NCI-H2196 (cell line): Measurements from ENCODE around the gene ADAM33.

ENCODE experiments used
- DNase-seq: peaks from one replicate; lab custom pipeline; 2025; ENCODE audit not compliant: unreplicated experiment; lab: John Stamatoyannopoulos, UW

The ADAM33 gene, protein sequence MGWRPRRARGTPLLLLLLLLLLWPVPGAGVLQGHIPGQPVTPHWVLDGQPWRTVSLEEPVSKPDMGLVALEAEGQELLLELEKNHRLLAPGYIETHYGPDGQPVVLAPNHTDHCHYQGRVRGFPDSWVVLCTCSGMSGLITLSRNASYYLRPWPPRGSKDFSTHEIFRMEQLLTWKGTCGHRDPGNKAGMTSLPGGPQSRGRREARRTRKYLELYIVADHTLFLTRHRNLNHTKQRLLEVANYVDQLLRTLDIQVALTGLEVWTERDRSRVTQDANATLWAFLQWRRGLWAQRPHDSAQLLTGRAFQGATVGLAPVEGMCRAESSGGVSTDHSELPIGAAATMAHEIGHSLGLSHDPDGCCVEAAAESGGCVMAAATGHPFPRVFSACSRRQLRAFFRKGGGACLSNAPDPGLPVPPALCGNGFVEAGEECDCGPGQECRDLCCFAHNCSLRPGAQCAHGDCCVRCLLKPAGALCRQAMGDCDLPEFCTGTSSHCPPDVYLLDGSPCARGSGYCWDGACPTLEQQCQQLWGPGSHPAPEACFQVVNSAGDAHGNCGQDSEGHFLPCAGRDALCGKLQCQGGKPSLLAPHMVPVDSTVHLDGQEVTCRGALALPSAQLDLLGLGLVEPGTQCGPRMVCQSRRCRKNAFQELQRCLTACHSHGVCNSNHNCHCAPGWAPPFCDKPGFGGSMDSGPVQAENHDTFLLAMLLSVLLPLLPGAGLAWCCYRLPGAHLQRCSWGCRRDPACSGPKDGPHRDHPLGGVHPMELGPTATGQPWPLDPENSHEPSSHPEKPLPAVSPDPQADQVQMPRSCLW

DNA sequence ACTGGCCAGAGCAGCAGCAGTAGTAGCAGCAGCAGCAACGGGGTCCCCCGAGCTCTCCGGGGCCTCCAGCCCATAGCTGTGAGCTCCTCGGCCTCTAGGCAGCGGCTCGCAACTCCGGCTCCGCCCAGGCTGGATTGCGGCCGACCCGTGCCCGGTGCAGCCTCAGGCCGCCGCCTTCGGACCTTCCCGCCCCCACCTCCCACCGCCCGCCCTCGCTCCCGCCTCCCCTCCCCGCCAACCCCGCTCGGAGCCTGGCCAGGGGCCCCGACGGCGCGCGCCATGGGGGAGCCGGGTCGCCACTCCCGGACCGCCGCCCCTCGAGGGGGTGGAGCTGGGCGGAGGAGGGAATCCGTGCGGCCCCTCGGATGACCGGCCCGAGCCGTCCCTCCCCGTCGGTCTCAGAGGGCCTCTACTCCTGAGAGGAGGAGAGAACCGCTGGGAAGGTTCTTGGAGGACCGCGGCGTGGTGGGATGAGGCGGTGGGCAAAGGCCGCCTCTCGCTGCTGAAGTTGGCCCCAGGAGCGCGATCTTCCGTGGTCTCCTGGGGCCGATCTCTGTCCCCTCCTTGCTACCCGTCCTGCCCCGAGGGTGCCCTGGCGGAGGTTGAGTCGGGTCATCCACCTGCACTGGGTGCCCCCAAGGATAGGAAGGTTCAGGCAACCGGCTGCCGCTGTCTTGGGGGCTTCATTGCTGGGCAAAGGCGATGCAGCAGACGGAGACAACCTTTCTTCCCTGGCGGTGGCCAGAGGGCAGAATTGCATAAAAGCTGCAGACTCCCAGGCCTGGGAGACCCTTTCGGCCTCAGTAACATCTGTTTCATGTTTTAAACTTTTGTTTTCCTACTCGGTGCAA, at the start of gene ADAM33:
Gene ADAM33 (minus strand): TSS at position 80 of the 851 bp plus-strand sequence. CDS start 6 bp downstream, at position 74.
- no peak for DNase-seq

DNA sequence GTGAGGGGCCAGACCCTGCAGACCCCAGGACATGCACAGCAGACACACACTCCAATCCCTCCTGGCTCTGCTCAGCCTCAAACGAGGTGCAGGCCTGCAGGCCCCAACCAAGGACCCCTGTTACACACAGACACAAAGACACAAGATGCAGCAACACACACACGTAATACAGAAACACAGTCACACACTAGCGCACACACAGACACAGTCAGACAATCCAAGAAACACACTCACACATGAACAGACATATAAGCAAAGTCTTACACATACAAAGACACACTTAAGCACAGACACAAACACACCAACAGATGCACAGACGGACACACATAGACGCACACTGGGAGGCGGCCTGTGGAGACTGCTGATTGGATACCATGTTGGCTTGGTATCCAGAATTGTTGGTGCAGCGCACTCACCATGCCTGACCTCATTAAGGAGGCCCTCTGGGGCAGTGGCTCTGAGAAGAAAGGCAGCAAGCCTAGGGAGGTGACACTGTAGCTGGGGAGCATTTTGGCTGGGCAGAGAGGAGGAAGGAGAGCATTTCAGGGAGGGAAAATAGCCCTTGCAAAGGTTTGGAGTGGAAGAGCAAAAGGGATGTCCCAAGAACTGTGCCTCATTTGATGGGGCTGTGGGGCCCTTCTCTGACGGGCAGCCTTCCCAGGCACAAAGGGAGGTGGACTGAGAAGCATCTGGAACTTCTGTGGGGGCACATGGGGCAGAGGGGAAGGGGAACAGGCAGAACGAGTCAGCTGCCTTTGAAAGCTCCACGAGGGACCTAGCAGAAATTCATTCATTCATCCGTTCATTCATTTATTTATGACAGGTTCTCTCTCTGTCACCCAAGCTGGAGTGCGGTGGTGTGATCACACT, 49.2 kb upstream of the ADAM33 start:
- no peak for DNase-seq

DNA sequence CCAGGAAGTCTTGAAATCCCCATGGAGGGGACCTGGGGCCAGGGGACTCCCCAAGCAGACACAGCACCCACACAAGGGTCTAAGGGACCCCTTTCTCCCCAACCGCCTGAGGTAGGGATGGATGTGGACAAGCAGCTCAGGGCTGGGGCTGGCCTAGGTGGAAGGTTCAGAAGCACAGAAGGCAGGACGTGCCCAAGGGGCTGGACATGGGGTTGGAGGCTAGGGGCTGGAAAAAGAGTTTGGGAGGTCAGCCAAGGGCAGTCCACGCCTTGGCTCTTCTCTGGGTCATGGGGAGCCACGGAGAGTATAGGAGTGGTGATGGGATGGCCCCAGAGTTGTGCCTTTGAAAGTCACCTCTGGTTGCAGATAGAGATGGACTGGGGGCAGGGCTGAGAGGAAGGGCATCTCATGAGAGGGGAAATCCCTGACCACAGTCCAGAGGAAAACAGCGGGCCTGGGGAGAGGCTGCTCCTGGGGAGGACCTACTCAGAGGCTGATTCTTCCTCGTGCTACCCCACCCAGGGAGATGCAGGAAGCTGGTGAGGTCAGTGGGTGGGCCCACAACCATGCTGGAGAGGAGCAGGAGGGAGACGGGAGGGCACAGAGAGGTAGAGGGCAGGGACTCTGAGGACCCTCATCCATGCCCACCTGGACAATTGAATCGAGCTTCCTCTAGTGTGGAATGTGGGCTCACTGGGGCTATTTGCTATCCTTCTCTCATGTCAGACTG, 48.2 kb upstream of the ADAM33 start:
- no peak for DNase-seq

DNA sequence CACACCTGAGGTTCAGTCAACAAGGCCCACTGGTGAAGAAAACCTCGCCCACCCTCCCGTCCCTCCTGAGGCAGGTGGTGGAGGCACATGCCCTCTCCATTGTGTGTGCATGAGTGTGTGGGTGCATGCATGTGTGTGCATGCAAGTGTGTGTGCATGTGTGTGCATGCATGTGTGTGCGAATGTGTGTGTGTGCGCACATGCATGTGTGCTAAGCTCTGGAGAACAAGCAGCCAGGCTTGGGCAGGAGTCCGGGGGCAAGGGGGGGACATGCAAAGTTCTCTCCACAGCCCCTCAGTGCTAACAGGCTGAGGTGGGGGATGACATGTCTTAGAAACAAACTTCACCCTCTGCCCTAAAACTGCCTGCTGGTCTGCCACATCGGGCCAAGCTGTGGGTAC, 47.6 kb upstream of the ADAM33 start:
- no peak for DNase-seq

DNA sequence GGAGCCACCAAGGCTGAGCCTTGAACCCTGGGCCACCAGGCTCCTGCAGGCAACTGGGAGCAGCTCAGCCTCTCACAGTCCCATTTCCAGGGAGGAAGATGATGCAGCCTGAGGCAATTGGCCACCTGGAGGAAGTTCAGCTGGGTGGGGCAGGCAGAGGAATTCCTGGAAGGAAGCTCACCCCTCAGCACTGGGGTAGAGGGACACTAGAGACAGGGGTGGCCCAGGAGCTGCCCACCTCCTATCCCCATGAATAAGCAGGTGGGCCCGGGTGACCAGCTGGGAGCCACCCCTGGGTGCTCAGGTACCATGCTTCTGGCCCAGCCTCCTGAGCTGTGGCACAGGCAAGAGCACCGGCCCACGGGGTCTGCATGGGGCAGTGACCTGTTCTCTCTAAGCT, 47.1 kb upstream of the ADAM33 start:
- DNase-seq = no peak

DNA sequence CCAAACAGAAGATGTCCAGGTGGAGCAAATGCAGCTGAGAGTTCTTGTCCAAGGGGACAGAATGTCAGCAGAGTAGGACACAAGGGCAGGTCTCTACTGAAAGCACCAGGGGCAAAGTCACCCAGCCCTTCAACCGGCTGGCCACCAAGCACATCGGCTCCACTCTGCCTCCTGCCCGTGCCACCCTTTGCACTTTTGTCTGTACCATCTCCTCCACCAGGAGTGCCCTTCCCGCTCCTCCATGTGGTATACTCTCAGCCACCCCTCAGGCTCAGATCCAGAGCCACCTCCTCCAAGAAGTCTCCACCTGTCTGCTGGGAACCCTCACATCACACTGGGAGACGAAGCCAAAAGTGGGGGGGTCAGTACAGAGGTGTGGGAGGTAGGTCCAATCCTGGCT, 46.5 kb upstream of the ADAM33 start:
- no peak for DNase-seq

DNA sequence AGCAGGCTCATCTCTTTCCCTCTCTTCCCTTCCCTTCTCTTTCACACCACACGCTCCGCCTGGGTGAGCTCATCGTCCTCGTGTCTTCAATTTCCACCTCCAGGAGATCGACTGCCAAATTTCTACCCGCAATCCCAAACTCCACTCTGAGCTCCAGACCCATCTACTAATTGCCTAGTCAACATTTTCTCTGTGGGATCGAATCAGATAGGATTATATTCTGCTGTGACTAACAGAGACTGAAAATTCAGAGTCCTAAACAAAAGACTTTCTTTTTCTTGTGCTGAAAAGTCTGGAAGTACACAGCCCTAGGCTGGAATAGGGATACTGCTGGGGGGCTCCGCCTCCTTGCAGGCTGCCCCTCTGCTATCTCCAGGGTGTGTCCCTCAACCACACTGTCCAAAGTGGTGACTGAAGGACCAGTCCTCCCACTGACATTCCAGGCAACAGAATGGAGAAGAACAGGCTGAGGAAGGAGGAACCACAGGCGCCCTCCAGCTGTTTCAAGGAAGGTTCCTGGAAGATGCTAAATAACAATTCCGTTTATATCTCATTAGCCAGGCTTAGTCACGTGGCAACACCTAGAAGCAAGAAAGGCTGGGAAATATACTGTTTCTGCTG, 45.7 kb upstream of the ADAM33 start:
- DNase-seq = no peak

DNA sequence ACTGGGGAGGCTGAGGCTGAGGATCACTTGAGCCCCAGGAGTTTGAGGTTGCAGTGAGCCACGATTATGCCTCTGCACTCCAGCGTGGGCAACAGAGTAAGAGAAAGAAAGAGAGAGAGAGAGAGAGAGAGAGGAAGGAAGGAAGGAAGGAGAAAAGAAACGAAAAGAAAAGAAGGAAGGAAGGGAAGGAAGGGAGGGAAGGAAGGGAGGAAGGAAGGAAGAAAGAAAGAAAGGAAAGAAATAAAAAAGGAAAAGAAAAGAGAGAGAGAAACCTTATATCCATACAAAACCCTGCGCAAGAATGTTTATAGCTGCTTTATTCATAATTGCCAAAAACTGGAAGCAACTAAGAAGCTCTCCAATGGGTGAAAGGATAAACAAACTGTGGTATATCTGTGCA, 42.5 kb upstream of the ADAM33 start:
- no peak for DNase-seq

DNA sequence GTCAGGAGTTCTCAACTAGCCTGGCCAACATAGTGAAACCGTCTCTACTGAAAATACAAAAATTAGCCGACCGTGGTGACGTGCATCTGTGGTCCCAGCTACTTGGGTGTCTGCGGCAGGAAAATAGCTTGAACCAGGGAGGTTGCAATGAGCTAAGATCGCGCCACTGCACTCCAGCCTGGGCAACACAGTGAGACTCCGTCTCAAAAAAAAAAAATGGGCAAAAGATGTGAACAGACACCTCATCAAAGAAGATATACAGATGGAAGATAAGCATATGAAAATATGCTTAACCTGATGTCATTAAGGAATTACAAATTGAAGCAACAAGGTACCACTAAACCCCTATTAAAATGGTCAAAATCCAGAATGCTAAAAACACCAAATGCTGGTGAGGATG, 41.5 kb upstream of the ADAM33 start:
- no peak for DNase-seq

DNA sequence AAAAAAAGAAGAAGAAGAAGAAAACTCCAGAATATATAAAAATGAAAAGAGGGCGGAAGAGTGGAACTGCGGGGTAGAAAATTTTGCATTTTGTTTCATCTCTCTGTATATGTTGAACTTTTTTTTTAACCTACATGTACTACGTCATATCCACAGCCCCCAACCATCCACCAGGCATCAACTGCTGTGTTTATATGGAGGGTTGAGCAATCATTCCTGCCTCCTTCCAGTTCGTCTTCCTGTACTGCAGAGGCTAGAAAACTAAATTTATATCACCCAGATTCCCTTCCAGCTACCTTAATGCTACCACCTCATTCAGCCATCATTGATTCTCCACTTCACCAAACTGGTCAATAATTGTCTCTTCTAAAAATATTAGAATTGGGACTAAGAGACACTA, 40.1 kb upstream of the ADAM33 start:
- no peak for DNase-seq

DNA sequence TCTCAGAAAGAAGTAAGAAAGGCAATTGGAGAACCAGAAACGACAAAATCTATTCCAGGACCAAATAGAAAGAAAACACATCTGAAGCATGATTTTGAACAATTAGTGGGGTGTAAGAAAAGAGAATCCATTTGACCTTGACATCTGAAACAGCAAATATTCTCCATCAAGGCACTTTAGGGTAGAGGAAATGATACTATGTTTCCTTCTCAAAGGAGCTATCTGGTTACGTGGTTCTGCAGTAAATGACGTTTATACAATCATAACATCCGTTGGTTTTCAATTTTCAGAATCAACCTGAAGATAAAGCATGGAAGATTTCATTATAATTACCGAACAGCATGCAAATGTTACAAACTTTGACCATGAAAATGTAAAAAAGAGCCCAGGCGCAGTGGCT, 38.8 kb upstream of the ADAM33 start:
- no peak for DNase-seq

DNA sequence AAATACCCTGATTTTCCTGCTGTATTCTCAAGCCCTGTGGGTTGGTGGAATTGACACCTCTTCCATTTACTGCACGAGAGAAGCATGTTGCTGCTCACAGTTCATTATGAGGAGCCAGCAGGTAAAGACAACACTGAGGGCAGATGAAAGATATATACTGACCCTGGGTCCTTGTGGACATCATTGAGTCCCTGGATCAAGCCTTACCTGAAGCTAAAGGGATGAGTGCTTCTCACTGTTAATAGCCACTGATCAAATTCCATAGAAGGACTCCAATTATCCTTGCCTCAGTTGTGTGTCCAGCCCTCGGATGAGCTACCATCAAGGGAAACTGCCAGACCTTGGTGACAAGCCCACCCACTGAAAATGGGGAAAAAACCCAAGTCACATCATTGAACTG, 38.3 kb upstream of the ADAM33 start:
- DNase-seq = no peak

DNA sequence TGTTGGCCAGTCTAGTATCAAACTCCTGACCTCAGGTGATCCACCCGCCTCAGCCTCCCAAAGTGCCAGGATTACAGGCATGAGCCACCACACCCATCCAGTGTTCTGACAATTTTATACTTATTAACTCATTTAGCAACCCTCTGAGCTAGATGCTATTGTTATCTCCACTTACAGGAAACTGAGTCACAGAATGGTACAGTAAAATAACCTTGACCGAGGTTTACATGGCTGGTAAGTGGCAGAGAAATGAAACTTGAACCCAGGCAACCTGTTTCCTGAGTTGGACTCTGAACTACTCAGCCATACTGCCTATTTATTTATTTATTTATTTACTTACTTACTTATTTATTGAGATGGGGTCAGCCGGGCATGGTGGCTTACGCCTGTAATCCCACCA, 37.2 kb upstream of the ADAM33 start:
- DNase-seq = no peak

DNA sequence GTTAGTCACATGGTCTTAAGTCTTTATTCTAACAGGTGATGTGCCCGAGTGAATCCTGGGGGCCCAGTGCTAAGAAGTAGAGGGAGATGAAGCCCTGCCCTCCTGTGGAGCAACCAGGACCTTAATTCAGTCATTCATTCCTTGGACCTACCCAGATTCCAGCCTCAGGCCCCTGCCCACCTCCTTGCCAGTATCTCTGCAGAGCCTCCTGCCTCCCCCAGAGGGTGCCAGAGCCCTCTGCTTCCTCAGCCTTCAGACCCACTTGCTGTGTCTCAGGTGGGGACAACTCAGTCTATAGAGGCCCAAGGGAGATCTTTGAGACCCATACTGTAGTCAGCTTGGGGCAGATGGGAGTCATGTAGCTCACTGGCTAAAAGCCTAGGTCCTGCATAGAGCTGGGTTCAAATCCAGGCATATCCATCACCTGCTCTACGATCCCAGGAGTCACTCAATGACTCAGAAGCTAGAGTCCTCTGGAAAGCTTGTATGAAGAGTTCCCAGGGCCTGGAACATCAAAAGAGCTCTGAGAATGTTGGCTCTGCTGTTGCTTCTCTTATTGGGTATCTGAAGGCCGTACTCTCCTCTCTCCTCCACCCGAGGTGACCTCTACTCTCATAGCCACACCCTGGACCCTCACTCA, 34.5 kb upstream of the ADAM33 start:
- DNase-seq = peak; percentile 40

DNA sequence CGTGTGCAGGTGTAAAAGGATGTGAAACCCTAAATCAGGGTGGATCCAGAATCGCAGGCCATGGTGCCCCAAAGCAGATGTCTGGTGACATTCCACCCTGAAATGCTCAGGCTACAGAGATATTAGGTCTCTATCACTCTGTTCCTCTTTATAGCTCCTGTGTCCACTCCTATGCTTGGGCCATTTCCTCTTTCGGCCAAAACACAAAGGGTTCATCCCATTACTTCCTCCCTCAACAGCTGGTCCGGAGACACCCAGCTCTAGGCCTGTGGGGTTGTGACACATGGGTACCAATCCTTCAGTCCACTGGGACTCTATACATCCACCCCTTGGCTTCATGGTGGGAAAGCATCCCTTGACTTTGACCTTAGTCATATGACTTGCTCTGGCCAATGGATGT, 32.3 kb upstream of the ADAM33 start:
- DNase-seq = no peak

DNA sequence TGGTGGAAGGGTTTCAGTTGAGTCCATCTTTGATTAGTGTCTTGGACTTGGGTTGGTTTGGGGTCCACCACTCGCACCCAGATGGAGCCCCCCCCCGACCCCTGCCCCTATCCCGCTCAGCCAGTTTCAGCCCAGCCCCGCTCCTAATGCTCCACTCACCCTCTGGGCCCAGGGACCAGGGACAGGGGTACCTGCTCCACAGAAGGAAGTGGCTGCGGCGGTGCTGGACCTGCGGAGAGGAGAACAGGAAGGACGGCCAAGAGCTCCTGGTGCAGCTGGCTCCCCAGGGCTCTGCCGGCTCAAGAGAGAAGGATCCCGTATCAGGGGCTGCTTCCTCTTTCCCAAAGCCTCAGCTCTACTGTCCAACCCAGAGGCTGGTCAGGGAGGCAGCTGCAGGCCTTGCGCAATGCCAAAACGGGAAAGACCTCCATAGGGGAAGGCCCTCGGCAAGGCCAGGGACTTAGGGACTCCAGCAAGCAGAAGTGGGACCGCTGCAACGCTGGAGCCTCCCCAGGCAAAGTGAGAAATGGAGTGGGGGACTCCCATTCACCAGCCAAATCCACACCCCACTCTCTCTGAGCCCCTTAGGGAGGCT, 30.6 kb upstream of the ADAM33 start, which contains the start of gene SIGLEC1:
Gene SIGLEC1 (minus strand): TSS at position 322 of the 595 bp plus-strand sequence. CDS start 5,472 bp downstream, outside the sequence.
- no peak for DNase-seq

DNA sequence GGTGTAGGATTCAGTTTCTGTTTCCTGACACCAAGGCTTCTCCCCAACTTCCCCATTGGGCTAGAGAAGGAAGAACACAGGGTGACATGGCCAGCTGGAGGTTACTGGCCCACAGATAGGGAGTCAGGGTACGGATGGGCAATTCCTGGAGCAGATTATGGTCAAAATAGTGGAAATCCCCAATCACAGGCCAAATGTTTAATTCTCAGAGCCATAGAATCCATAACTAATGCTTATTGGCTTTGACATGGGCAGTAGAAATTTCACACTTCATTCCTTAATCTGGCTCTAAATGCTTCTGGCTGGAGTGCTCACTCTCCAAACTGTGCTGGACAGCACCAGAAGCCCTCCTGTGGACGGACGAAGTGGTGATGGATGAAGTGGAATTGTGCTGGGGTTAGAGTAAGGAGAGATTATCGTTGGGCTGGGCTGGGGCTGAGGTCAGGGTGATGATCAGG, 29.7 kb upstream of the ADAM33 start:
- DNase-seq = no peak
